ENCODE results near the gene HOXC11.

HOXC11 gene

DNA sequence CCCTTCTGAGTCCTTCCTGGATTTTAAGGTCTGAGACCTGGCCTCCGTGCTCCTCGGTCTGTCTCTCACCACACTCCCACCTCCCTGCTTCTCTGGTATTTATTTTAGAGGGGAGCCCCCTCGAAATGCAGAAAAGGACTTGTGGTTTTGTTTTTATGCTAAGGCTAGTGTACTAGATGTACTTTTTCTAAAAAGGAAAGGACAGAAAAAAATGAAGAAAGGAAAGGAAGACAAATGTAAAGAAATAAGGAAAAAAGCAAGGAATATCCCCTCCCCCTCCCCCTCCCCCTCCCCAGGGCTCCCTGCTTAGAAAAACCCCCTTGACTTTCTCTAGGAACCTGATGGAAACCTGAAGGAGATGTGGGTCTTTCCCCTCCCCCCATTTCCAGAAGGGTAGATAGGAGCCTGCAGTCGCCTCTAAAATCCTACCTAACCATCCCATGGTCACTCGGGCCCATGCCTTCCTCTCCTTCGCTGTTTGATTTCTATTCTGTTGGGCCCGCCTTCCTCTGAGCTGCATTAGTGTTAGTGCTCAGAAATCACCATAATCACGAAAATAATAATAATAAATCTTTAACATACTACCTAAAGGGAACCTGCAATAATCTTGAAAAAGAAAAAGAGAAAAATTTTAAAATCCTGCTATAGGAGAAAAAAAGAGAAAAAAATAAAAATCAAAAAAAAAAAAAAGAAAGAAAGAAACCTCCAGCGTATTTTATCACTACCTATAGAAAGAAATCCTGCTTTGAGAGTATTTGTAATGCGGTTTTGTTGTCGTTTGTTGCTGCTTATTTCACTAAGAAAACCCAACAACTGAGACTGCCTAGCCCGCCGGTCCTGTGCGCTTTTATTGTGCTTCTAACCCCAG lies 39.0 kb downstream of the HOXC11 start:
- Histone ChIP-seq H3K4me3 (ENCODE audit: low read depth in 1 of 2, low read length in 2 of 2) (no peak overlapping the region), H3K27me3 (ENCODE audit: low read depth, low read length) (peaks cover 84% of the 10 kb centered on the region), H3K36me3 (ENCODE audit: control insufficient read depth in 1 of 2, insufficient read depth in 2 of 2, low read length in 2 of 2) (no peaks in the 10 kb centered on the region), H3K27ac (ENCODE audit: low read length) (no peak overlapping the region), H3K9me3 (ENCODE audit: control insufficient read depth in 1 of 2, low read length in 2 of 2) (no peaks in the 10 kb centered on the region), H3K4me1 (ENCODE audit: control insufficient read depth in 1 of 2, insufficient read depth in 2 of 2, low read length in 2 of 2) (peaks cover 0 to 16% of the 10 kb centered on the region in 2 donors)

DNA sequence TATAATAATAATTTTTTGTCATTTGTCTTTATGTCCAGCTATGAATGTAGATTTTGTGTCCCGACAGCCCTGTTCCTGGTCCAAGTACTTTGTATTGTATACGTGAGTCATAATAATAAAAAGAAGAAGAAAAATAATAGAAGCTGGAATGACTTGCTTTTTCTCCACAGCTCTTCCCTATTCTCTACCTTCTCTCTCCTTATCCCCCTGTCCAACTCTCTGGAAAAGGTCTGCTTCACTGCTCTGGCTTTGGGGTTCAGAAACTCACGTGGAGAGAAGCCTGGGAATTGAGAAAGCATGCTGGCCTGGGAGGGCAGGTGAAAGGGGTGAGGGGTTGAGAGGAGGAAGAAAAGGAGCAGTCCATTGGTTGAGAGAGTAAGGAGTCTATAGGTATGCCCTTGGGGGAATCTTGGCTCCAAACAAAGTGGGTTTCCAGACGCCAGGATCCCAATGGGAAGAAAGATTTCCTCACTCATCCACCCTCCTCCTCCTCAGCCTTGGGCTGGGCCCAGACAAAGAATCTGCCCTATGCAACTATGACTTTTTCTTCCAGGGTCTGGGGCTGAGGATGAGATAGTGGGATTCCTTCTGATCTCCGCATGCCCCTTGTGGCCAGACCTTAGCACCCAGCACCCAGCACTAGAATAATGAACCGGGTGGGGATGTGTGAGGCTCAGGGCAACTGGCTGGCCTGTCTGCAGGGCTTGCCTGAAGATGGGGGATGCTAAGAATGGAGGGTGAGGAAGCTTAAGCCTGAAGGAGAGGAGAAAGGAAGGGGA lies 39.9 kb downstream of the HOXC11 start:
- no peaks in the 10 kb centered on the region for H3K36me3 ChIP-seq (ENCODE audit: control insufficient read depth in 1 of 2, insufficient read depth in 2 of 2, low read length in 2 of 2)
- no peak overlapping the region for H3K27ac ChIP-seq (ENCODE audit: low read length)
- peaks cover 81% of the 10 kb centered on the region for H3K27me3 ChIP-seq (ENCODE audit: low read depth, low read length)
- no peak overlapping the region for H3K4me3 ChIP-seq (ENCODE audit: low read depth in 1 of 2, low read length in 2 of 2)
- no peaks in the 10 kb centered on the region for H3K9me3 ChIP-seq (ENCODE audit: control insufficient read depth in 1 of 2, low read length in 2 of 2)
- peaks cover 0 to 25% of the 10 kb centered on the region in 2 donors for H3K4me1 ChIP-seq (ENCODE audit: control insufficient read depth in 1 of 2, insufficient read depth in 2 of 2, low read length in 2 of 2)

DNA sequence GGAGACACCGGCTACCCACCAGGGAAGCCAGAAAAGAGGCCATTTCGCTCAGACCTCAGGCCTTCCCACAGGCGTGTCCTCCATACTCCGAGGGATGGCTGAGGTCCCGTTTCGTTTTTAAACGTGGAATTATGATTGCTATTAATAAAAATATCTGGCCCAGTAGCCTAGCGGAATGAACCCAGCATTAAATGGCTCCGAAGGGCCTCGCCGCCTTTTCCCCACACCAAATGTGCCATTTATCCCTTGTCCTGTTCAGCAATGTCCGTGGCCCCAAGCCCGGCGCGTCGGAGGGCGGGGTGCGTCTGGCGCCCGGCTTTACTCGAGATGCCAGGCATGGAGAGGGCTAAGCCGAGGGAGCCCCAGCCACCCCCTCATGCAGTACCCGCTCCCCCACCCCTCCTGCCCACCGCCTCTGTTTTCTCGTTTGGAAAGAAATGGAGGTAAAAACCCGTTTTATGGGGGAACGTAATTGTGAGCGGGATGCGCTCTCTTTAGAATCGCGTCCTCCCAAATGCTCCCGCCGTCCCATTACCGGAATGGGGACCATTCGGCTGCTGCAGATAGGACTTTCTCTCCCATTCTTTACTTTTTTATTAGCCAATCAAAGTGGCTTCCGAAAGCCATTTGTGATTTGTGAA lies 41.6 kb downstream of the HOXC11 start:
- peaks cover 0 to 24% of the 10 kb centered on the region in 2 donors for H3K4me1 ChIP-seq (ENCODE audit: control insufficient read depth in 1 of 2, insufficient read depth in 2 of 2, low read length in 2 of 2)
- peak overlapping the region in 1 of 2 donors; percentile 6 for H3K4me3 ChIP-seq (ENCODE audit: low read depth in 1 of 2, low read length in 2 of 2)

DNA sequence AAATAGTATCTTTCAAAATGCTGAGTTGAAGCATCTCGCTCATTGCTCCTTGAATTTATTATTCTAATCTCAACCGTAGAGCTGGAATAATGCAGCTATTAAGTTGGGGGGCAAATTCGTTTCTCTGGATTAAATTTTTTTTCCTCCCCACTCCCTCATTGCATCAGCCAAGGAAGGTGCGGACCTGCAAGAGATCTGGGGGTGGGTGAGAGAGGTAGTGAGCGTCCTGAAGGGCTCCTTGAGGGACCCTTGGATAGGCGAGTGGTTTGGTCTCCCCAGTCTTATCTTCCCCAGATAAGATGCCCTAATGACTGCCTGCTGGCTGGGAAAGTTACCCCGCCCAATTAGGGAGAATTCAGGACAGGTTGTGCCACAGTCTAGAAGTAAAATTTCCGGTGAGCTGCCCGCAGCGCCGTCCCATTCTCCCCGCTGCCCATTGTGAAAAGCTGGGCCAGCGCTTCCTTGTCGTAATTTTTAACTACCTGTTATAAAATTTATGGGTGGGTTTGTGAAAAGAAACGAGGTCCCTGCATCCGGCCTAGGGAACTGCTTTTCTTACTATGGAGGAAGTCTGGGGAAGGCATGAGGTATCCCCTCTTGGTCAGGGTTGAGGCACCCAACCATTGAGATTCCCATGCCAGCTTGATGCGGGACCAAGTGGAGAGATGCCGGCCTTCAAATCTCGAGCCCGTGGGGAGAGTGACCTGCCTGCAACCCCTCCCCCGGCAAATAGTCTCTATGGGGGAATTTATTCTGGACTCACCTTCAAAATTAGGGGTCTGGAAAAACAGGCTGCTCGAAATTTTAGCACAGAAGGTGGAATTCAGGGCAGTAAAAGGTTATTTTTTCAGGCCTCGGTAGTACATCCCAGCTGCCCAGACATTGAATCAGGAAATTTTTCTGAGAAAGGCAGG lies 42.3 kb downstream of the HOXC11 start:
- peaks cover 76% of the 10 kb centered on the region for H3K27me3 ChIP-seq (ENCODE audit: low read depth, low read length)
- no peaks in the 10 kb centered on the region for H3K36me3 ChIP-seq (ENCODE audit: control insufficient read depth in 1 of 2, insufficient read depth in 2 of 2, low read length in 2 of 2)
- no peak overlapping the region for H3K4me3 ChIP-seq (ENCODE audit: low read depth in 1 of 2, low read length in 2 of 2)
- H3K4me1 ChIP-seq (ENCODE audit: control insufficient read depth in 1 of 2, insufficient read depth in 2 of 2, low read length in 2 of 2) = peaks cover 0 to 20% of the 10 kb centered on the region in 2 donors
- no peaks in the 10 kb centered on the region for H3K9me3 ChIP-seq (ENCODE audit: control insufficient read depth in 1 of 2, low read length in 2 of 2)
- no peak overlapping the region for H3K27ac ChIP-seq (ENCODE audit: low read length)

More for the DNA sequence above, 41.6 kb downstream of the HOXC11 start:
- H3K36me3 ChIP-seq (ENCODE audit: control insufficient read depth in 1 of 2, insufficient read depth in 2 of 2, low read length in 2 of 2) = no peaks in the 10 kb centered on the region
- peaks cover 80% of the 10 kb centered on the region for H3K27me3 ChIP-seq (ENCODE audit: low read depth, low read length)
- no peak overlapping the region for H3K27ac ChIP-seq (ENCODE audit: low read length)
- H3K9me3 ChIP-seq (ENCODE audit: control insufficient read depth in 1 of 2, low read length in 2 of 2) = no peaks in the 10 kb centered on the region

DNA sequence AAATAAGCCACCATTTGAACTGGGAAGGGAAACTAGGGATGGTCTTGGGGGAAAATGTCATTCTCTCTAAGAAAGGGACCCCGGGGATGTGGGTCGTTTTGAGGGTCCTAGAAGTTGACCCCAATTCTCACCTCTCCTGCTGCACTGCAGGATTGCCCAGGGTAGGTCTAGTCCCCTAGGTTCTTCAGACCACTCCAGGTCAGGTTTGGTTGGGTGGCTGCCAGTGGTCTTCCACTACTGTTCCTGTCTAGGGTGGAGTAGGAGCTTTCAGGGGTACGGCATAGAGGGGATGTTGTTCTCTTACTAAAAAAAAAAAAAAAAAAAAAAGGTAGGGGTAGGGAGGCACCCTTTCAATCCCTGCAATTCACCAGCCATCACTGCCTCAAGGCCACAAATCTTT lies 43.1 kb downstream of the HOXC11 start:
- no peak overlapping the region for H3K27ac ChIP-seq (ENCODE audit: low read length)
- no peaks in the 10 kb centered on the region for H3K9me3 ChIP-seq (ENCODE audit: control insufficient read depth in 1 of 2, low read length in 2 of 2)
- H3K27me3 ChIP-seq (ENCODE audit: low read depth, low read length) = peaks cover 75% of the 10 kb centered on the region
- peaks cover 0 to 20% of the 10 kb centered on the region in 2 donors for H3K4me1 ChIP-seq (ENCODE audit: control insufficient read depth in 1 of 2, insufficient read depth in 2 of 2, low read length in 2 of 2)
- no peaks in the 10 kb centered on the region for H3K36me3 ChIP-seq (ENCODE audit: control insufficient read depth in 1 of 2, insufficient read depth in 2 of 2, low read length in 2 of 2)
- H3K4me3 ChIP-seq (ENCODE audit: low read depth in 1 of 2, low read length in 2 of 2) = no peak overlapping the region

DNA sequence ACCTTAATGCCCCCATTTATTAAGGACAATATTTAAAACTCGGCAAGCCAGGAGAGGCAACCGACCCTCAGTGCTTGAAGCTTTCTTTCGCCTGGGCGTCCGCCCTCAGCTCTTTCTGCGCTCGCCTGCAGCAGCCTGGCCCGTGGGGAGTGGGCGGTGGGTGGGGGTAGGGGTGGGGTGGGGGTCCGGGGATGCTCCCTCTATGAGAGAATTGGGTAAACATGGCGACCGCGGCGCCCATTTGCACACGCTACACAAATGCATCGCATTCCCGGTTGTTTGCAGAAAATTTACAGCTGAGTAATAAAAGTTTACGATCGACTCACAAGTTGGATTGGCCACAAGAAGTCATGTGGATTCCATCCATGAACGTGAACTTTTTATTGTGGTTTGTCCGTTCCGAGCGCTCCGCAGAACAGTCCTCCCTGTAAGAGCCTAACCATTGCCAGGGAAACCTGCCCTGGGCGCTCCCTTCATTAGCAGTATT lies 43.6 kb downstream of the HOXC11 start:
- Histone ChIP-seq H3K27ac (ENCODE audit: low read length) (no peak overlapping the region), H3K4me3 (ENCODE audit: low read depth in 1 of 2, low read length in 2 of 2) (no peak overlapping the region), H3K36me3 (ENCODE audit: control insufficient read depth in 1 of 2, insufficient read depth in 2 of 2, low read length in 2 of 2) (no peaks in the 10 kb centered on the region), H3K27me3 (ENCODE audit: low read depth, low read length) (peaks cover 76% of the 10 kb centered on the region), H3K4me1 (ENCODE audit: control insufficient read depth in 1 of 2, insufficient read depth in 2 of 2, low read length in 2 of 2) (peaks cover 0 to 20% of the 10 kb centered on the region in 2 donors), H3K9me3 (ENCODE audit: control insufficient read depth in 1 of 2, low read length in 2 of 2) (no peaks in the 10 kb centered on the region)

DNA sequence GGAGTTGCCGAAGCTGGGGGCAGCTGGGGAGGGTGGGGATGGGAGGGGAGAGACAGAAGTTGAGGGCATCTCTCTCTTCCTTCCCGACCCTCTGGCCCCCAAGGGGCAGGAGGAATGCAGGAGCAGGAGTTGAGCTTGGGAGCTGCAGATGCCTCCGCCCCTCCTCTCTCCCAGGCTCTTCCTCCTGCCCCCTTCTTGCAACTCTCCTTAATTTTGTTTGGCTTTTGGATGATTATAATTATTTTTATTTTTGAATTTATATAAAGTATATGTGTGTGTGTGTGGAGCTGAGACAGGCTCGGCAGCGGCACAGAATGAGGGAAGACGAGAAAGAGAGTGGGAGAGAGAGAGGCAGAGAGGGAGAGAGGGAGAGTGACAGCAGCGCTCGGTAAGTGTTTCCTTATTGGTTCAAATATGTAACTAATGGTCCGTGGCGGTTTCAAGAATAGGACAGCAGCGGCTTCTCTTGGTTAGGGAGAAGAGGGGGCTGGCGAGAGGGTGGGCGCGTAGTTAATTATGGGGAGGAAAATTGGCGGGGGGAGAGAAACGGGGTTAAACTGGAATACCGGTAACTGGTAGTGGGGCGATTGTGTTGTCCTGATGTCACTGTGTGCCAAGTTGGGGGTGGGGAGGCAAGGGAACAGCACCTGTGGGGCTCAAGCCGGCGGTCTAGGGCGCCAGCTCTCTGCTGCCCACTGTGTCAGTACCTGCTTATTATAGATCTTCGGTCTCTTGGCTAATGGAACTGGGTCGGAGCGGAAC lies 44.3 kb downstream of the HOXC11 start:
- Histone ChIP-seq H3K27me3 (ENCODE audit: low read depth, low read length) (peaks cover 77% of the 10 kb centered on the region), H3K9me3 (ENCODE audit: control insufficient read depth in 1 of 2, low read length in 2 of 2) (no peaks in the 10 kb centered on the region), H3K4me3 (ENCODE audit: low read depth in 1 of 2, low read length in 2 of 2) (peak overlapping the region; percentile 57 to 69), H3K4me1 (ENCODE audit: control insufficient read depth in 1 of 2, insufficient read depth in 2 of 2, low read length in 2 of 2) (peaks cover 0 to 20% of the 10 kb centered on the region in 2 donors), H3K36me3 (ENCODE audit: control insufficient read depth in 1 of 2, insufficient read depth in 2 of 2, low read length in 2 of 2) (no peaks in the 10 kb centered on the region), H3K27ac (ENCODE audit: low read length) (no peak overlapping the region)

DNA sequence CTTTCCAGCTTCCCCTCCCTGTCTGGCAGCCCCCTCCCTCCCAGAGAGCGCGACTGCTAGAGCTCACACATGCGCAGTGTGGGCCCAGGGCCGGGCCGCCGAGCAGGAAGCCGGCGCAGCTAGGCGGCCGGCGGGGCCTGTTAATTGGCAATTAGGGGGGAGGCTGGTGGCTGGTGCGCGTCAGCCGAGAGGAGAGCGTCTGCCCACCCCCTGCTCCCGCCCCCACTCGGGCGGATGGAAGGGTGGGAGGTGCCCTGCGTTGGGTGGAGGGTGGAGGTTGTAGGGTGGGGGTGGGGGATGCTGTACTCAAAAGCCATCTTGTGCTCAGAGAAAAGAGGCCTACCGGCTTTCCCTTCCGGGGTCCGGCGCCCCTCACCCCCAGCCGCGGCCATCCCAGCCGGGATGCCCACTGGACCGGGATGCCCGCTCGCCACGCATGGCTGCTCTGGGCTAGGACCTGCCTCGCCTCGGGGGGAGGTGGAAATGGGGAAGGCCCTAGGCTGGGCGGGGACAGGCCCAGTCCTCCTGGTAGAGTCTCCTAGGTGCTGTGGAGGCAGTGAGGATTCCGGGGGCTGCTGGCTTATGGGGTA lies 45.0 kb downstream of the HOXC11 start:
- Histone ChIP-seq H3K4me1 (ENCODE audit: control insufficient read depth in 1 of 2, insufficient read depth in 2 of 2, low read length in 2 of 2) (peaks cover 0 to 20% of the 10 kb centered on the region in 2 donors), H3K27ac (ENCODE audit: low read length) (no peak overlapping the region)

DNA sequence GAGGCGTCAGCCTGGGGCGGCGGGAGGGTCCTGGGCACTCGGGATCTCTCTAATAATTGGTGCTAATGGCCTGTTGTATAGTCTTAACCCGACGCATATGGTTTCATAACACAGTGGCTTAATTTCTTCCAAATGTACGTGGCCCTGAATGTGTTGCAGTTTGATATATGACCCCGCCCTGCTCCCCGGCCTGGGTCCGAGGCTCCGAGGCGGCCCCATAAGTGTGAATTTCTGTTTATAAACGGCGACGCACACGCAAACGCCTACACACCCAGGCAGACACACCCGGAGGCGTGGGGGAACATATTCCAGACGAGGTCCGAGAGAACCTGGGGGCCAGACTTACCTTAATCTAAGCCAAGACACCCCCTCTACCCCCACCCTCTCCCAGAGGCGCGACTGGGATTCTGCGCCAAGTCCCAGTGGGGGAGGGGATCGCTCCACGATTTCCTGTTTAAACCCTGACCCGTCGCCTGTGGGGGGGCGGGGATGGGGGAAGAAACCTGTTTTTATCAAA lies 45.6 kb downstream of the HOXC11 start:
- no peaks in the 10 kb centered on the region for H3K36me3 ChIP-seq (ENCODE audit: control insufficient read depth in 1 of 2, insufficient read depth in 2 of 2, low read length in 2 of 2)
- no peak overlapping the region for H3K27ac ChIP-seq (ENCODE audit: low read length)
- H3K9me3 ChIP-seq (ENCODE audit: control insufficient read depth in 1 of 2, low read length in 2 of 2) = no peaks in the 10 kb centered on the region
- peaks cover 79% of the 10 kb centered on the region for H3K27me3 ChIP-seq (ENCODE audit: low read depth, low read length)
- peak overlapping the region; percentile 57 to 69 for H3K4me3 ChIP-seq (ENCODE audit: low read depth in 1 of 2, low read length in 2 of 2)
- peaks cover 0 to 20% of the 10 kb centered on the region in 2 donors for H3K4me1 ChIP-seq (ENCODE audit: control insufficient read depth in 1 of 2, insufficient read depth in 2 of 2, low read length in 2 of 2)

More for the DNA sequence above, 45.0 kb downstream of the HOXC11 start:
- H3K4me3 ChIP-seq (ENCODE audit: low read depth in 1 of 2, low read length in 2 of 2) = peak overlapping the region; percentile 57 to 69
- no peaks in the 10 kb centered on the region for H3K9me3 ChIP-seq (ENCODE audit: control insufficient read depth in 1 of 2, low read length in 2 of 2)
- H3K27me3 ChIP-seq (ENCODE audit: low read depth, low read length) = peaks cover 80% of the 10 kb centered on the region
- no peaks in the 10 kb centered on the region for H3K36me3 ChIP-seq (ENCODE audit: control insufficient read depth in 1 of 2, insufficient read depth in 2 of 2, low read length in 2 of 2)
